Activated naive CD8-positive, alpha-beta T cell (primary cell): ENCODE results near the gene NLRP10.
A peak's percentile ranks its signal among the peaks of the same experiment; 100 is the strongest.

ENCODE experiments used
- H3K27ac Mint-ChIP-seq: one replicate; pipeline ENCODE4 v1.8.0; 2021; ENCODE audit warnings: mixed read lengths
- H3K27me3 Mint-ChIP-seq: one replicate; pipeline ENCODE4 v1.8.0; 2021; ENCODE audit warnings: mixed read lengths
- H3K36me3 Mint-ChIP-seq: one replicate; pipeline ENCODE4 v1.8.0; 2021; ENCODE audit warnings: mixed read lengths
- H3K4me1 Mint-ChIP-seq: one replicate; pipeline ENCODE4 v1.8.0; 2021; ENCODE audit warnings: low read depth, mixed read lengths
- H3K4me3 Mint-ChIP-seq: one replicate; pipeline ENCODE4 v1.8.0; 2021; ENCODE audit warnings: mild to moderate bottlenecking, mixed read lengths
- H3K9me3 Mint-ChIP-seq: one replicate; pipeline ENCODE4 v1.8.0; 2021; ENCODE audit warnings: low read depth, mixed read lengths

NLRP10 gene

GRCh38 chr11:7986768-7987559, 21.7 kb upstream of the NLRP10 start, which contains the start of gene EIF3F:
EIF3F (plus strand) TSS chr11:7987337; CDS start chr11:7987353, 16 bp downstream.
- H3K27me3 Mint-ChIP-seq = no peaks in the 10 kb centered on the region
- peak within 1 kb of the TSS; percentile 98 for H3K27ac Mint-ChIP-seq
- no peaks in the 10 kb centered on the region for H3K9me3 Mint-ChIP-seq
- H3K36me3 Mint-ChIP-seq = peaks cover 4% of the 10 kb centered on the region
- peaks cover 46% of the 10 kb centered on the region for H3K4me1 Mint-ChIP-seq
- H3K4me3 Mint-ChIP-seq = peak within 1 kb of the TSS; percentile 98

DNA sequence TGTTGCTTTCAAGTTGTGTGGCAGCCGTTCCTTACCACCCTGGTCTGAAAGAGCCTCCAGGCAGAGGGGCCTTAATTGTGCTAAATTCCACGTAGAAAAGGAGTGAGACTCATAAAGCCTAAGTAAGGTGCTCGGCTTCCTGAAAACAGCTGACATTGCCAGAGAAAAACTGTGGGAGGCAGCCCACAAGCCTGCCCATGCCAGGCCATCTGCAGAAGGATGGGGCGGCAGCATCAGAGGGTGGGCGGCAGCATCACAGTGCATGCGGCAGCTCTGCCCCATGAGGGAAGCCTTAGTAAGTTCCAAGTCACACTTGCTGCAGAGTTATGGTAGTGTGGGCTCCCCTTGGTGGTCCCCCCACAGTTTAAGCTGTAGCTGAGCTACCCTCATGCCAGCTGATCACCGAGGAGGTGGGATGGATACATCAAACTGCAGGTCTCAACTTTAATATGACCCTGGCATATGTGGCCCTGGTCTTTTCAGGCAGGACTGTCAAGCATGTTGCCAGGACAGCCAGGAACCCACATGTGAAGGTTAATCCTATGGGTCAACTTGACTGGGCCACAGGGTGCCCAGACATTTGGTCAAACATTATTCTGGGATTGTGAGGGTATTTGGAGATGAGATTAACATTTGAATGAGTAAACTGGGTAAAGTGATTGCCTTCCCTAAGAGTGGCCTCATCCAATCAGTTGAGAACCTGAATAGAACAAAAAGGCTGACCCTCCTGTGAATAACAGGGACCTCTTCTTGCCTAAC, 18.8 kb upstream of the NLRP10 start:
- peaks cover 3% of the 10 kb centered on the region for H3K36me3 Mint-ChIP-seq
- no peak overlapping the region for H3K4me3 Mint-ChIP-seq
- no peaks in the 10 kb centered on the region for H3K9me3 Mint-ChIP-seq
- peaks cover 26% of the 10 kb centered on the region for H3K4me1 Mint-ChIP-seq
- H3K27me3 Mint-ChIP-seq = no peaks in the 10 kb centered on the region
- no peak overlapping the region for H3K27ac Mint-ChIP-seq

- no peaks in the 10 kb centered on the region for H3K27me3 Mint-ChIP-seq
- no peaks in the 10 kb centered on the region for H3K9me3 Mint-ChIP-seq
- no peaks in the 10 kb centered on the region for H3K36me3 Mint-ChIP-seq
- H3K27ac Mint-ChIP-seq = no peak overlapping the region
- peaks cover 17% of the 10 kb centered on the region for H3K4me1 Mint-ChIP-seq
- H3K4me3 Mint-ChIP-seq = no peak overlapping the region
Observed at GRCh38 chr11:7982582-7983119, 17.4 kb upstream of the NLRP10 start.

DNA sequence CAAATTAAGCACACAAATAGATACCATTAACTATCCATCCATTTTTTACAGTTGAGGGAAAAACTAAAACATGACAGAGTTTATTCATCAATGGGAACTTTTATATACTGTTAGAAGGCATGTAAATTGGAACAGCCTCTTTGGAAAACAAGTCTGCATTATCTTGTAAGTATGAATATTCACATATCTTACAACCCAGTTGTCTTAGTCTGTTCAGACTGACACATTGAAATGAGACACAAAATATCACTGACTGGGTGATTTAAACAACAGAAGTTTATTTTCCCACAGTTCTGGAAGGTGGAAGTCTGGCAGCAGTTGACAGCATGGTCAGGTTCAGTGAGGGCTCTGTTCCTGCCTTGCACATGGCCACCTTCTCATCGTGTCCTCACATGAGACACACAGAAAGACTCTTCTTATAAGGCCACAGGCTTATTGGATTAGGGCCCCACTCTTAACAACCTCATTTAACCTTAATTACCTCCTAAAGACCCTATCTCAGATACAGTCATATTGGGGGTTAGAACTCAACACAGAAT, 16.4 kb upstream of the NLRP10 start:
- Mint-ChIP-seq H3K4me1 (peaks cover 14% of the 10 kb centered on the region), H3K36me3 (no peaks in the 10 kb centered on the region), H3K27ac (no peak overlapping the region), H3K9me3 (no peaks in the 10 kb centered on the region), H3K27me3 (no peaks in the 10 kb centered on the region), H3K4me3 (no peak overlapping the region)

DNA sequence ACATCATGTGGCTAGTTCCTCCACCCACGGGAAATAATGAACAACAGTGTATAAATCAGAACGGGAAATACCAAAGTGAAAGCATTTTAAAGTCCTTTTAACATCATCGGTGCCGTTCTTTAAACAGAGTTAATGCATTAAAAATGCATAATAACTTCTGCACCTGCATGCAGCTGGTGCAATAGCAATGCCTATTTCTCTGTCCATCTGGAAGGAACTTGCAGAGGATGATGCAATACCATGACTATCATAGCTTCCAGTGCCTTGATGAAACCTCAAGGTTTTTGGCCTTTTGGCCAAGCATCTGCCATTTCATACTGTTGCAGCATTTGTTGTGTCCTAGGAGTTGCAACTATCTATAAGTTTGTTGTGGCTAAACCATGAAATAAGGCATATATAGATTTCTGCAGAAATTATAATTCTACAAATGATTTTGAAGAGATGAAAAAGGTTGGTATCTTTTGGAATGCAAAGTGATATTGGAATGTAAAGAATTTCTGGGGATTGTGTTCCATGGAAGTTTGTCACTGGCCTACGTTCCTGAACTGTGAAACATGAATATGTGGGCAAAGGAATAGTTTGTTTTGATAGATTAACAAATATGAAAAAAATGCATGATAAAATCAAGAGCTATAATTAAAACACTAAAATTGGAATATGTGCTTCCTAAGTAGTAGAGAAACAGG, 12.1 kb upstream of the NLRP10 start:
- no peak overlapping the region for H3K27ac Mint-ChIP-seq
- no peaks in the 10 kb centered on the region for H3K27me3 Mint-ChIP-seq
- H3K9me3 Mint-ChIP-seq = no peaks in the 10 kb centered on the region
- no peak overlapping the region for H3K4me3 Mint-ChIP-seq
- H3K4me1 Mint-ChIP-seq = no peaks in the 10 kb centered on the region
- no peaks in the 10 kb centered on the region for H3K36me3 Mint-ChIP-seq

- Mint-ChIP-seq H3K36me3 (no peaks in the 10 kb centered on the region), H3K4me1 (no peaks in the 10 kb centered on the region), H3K27ac (no peak overlapping the region), H3K4me3 (no peak overlapping the region), H3K27me3 (no peaks in the 10 kb centered on the region), H3K9me3 (no peaks in the 10 kb centered on the region)
Observed at GRCh38 chr11:7974668-7975067, 9.4 kb upstream of the NLRP10 start.

- no peaks in the 10 kb centered on the region for H3K9me3 Mint-ChIP-seq
- no peaks in the 10 kb centered on the region for H3K4me1 Mint-ChIP-seq
- no peaks in the 10 kb centered on the region for H3K27me3 Mint-ChIP-seq
- no peak overlapping the region for H3K27ac Mint-ChIP-seq
- H3K36me3 Mint-ChIP-seq = no peaks in the 10 kb centered on the region
- H3K4me3 Mint-ChIP-seq = no peak overlapping the region
Observed at GRCh38 chr11:7973011-7973410, 7.8 kb upstream of the NLRP10 start.

GRCh38 chr11:7971846-7972245, 6.6 kb upstream of the NLRP10 start:
- H3K27ac Mint-ChIP-seq = no peak overlapping the region
- no peak overlapping the region for H3K4me3 Mint-ChIP-seq
- H3K27me3 Mint-ChIP-seq = no peaks in the 10 kb centered on the region
- no peaks in the 10 kb centered on the region for H3K4me1 Mint-ChIP-seq
- no peaks in the 10 kb centered on the region for H3K36me3 Mint-ChIP-seq
- no peaks in the 10 kb centered on the region for H3K9me3 Mint-ChIP-seq

DNA sequence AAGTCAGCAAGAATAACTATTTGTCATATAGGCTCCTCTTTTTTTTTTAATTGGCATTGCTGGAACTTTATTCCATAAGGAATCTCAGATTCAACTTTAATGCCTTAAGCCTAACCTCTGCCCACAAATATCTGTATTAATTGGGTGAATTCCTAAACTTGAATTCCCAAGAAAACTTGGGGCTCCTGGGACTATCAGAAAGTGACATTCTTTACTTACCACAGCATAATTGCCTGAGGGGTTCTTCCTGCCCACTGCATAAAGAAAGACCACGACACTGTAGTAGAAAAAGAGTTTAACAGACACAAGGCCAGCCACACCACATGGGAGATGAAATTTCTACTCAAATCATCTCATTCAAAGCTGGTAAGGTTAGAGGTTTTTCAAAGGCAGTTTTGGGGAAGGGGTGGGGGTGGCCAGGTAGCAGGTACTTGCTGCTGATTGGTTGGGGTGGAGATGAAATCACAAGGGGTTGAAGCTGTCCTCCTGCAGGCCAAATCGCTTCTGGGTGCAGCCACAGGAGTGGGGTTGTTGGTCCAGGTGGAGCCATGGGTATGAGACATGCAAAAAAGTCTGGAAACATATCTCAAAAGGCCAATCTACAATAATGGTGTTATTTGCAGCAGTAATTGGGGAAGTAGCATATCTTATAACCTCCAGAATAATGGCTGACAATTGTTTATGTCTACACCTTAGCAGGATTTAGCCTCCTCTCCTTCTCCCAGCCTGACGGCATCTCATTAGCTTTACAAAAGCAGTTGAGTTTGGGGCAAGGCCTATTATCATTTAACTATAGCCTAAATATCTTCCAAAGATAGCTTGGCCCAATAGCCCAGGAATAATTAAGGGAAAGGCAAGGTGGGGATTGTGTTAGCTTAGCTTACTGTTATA, 4.8 kb upstream of the NLRP10 start:
- no peaks in the 10 kb centered on the region for H3K27me3 Mint-ChIP-seq
- H3K36me3 Mint-ChIP-seq = no peaks in the 10 kb centered on the region
- no peaks in the 10 kb centered on the region for H3K4me1 Mint-ChIP-seq
- H3K9me3 Mint-ChIP-seq = no peaks in the 10 kb centered on the region
- no peak overlapping the region for H3K4me3 Mint-ChIP-seq
- H3K27ac Mint-ChIP-seq = no peak overlapping the region

GRCh38 chr11:7968686-7969085, 3.4 kb upstream of the NLRP10 start:
- no peak overlapping the region for H3K27ac Mint-ChIP-seq
- H3K9me3 Mint-ChIP-seq = no peaks in the 10 kb centered on the region
- H3K27me3 Mint-ChIP-seq = no peaks in the 10 kb centered on the region
- no peaks in the 10 kb centered on the region for H3K36me3 Mint-ChIP-seq
- no peak overlapping the region for H3K4me3 Mint-ChIP-seq
- no peaks in the 10 kb centered on the region for H3K4me1 Mint-ChIP-seq

DNA sequence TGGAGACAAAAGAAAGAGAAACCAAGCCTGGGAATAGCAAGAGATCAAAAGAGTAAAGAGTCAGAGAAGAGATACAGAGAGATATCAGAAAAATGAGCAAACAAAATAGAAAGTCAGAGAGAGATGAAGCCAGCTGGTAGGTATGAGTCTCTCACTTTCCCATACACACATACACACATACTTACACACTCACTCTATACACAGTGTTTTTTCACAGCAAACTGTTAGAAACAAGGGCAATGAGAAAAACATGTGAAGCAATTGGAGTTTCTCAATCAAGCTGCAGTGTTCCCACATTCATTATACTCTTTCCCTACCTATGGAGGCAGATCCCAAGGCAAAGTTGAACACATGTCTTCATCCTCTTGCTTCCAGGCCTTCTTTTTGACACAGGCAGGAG, 2.6 kb upstream of the NLRP10 start:
- Mint-ChIP-seq H3K27me3 (no peaks in the 10 kb centered on the region), H3K4me3 (no peak overlapping the region), H3K4me1 (no peaks in the 10 kb centered on the region), H3K27ac (no peak overlapping the region), H3K36me3 (no peaks in the 10 kb centered on the region), H3K9me3 (no peaks in the 10 kb centered on the region)

GRCh38 chr11:7967097-7967496, 1.9 kb upstream of the NLRP10 start:
- H3K9me3 Mint-ChIP-seq = no peaks in the 10 kb centered on the region
- H3K4me3 Mint-ChIP-seq = no peak overlapping the region
- H3K36me3 Mint-ChIP-seq = no peaks in the 10 kb centered on the region
- no peaks in the 10 kb centered on the region for H3K27me3 Mint-ChIP-seq
- H3K27ac Mint-ChIP-seq = no peak overlapping the region
- H3K4me1 Mint-ChIP-seq = no peaks in the 10 kb centered on the region

DNA sequence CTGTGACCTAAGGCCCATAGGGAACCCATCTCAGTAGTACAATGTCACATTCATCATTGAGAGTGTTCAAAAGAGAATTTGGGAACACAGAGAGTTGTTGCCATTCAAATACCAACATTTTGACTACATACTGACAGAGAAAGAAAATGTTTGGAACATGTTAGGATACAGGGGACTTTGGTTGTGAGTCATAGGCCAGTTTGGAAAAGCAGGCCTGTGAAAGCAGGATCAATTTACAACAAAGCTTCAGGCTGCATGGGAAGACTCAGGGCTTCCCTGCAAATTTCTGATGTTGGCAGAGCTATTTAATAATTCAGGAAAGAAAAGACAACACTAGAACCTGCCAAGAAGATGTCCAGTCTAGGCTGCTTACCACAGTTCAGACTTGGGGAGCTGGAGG, 374 bp downstream of the NLRP10 start:
- no peaks in the 10 kb centered on the region for H3K36me3 Mint-ChIP-seq
- H3K4me1 Mint-ChIP-seq = no peaks in the 10 kb centered on the region
- no peaks in the 10 kb centered on the region for H3K9me3 Mint-ChIP-seq
- peaks cover 5% of the 10 kb centered on the region for H3K27me3 Mint-ChIP-seq
- H3K27ac Mint-ChIP-seq = no peak overlapping the region
- H3K4me3 Mint-ChIP-seq = no peak overlapping the region

GRCh38 chr11:7964261-7964660, 986 bp downstream of the NLRP10 start:
- no peaks in the 10 kb centered on the region for H3K36me3 Mint-ChIP-seq
- H3K4me1 Mint-ChIP-seq = no peaks in the 10 kb centered on the region
- no peak overlapping the region for H3K4me3 Mint-ChIP-seq
- H3K27me3 Mint-ChIP-seq = peaks cover 5% of the 10 kb centered on the region
- H3K27ac Mint-ChIP-seq = no peak overlapping the region
- H3K9me3 Mint-ChIP-seq = no peaks in the 10 kb centered on the region
